BLaER1 treated with 17β-estradiol and CSF1 and Interleukin-3, amounts not matched to agents 10 nM and 100 nM (cell line): Measurements from ENCODE around the gene DNPEP.
"Not testable (repeated sequence)": the region's sequence is repeated elsewhere in the genome, so short reads cannot be mapped to it uniquely, and the experiment has no call there.

Experiments used
- H3K27ac ChIP-seq, 11 experiments: shearing (Covaris generic); formaldehyde crosslinking; 2 replicates each; pipeline ENCODE4 v1.8.1; 2022
- H3K27me3 ChIP-seq, 11 experiments: shearing (Covaris generic); formaldehyde crosslinking; 2 replicates each; pipeline ENCODE4 v1.8.1; 2022
- H3K36me3 ChIP-seq, 11 experiments: shearing (Covaris generic); formaldehyde crosslinking; 2 replicates each; pipeline ENCODE4 v1.8.1; 2022
- H3K4me1 ChIP-seq, 10 experiments: shearing (Covaris generic); formaldehyde crosslinking; 2 replicates each; pipeline ENCODE4 v1.8.1; 2022
- H3K4me2 ChIP-seq, 11 experiments: shearing (Covaris generic); formaldehyde crosslinking; 2 replicates each; pipeline ENCODE4 v1.8.1; 2022
- H3K4me3 ChIP-seq, 10 experiments: shearing (Covaris generic); formaldehyde crosslinking; 2 replicates each; pipeline ENCODE4 v1.8.1; 2022
- H3K9ac ChIP-seq, 11 experiments: shearing (Covaris generic); formaldehyde crosslinking; 2 replicates each; pipeline ENCODE4 v1.8.1; 2022
- H3K9me3 ChIP-seq, 11 experiments: shearing (Covaris generic); formaldehyde crosslinking; replicated peaks in 1 of 11; 2 replicates each; pipeline ENCODE4 v1.8.1; 2022
- H4K20me1 ChIP-seq, 11 experiments: shearing (Covaris generic); formaldehyde crosslinking; 2 replicates each; pipeline ENCODE4 v1.8.1; 2022
- Cebpa-rat ChIP-seq, 11 experiments: shearing (Covaris generic); IDR thresholded peaks; 2 replicates each; pipeline ENCODE4 v1.8.1; 2022

DNPEP gene

DNA sequence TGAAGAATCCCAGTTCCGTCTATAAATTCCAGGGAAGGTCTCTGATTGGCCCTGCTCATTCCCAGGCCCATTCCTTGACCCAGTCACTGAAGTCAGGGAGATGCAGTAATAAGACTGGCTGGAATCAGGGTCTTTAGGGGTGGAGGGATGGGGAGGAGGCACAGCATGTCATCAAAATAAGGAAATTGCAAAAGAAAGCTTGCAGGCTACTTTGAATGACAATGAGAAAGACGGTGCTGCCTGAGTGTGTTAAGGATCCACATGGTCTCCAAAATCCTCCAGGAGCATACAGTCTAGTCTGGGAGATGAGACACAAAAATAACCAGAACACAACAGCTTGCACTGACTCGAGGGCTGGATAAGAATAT lies 28.5 kb upstream of the DNPEP start:
- Histone ChIP-seq H3K4me2 (peak overlapping the region in 10 of 11 experiments; percentile 4 to 70 (median 50); a peak in 14 of 22 replicates), H3K9me3 (peaks cover 7 to 18% (median 10%) of the 10 kb centered on the region in 11 experiments; a peak in 19 of 22 replicates), H3K27me3 (no peaks in the 10 kb centered on the region), H3K36me3 (no peaks in the 10 kb centered on the region), H3K27ac (peak overlapping the region in 1 of 11 experiments; percentile 34; a peak in 1 of 22 replicates), H3K4me1 (peaks cover 16 to 47% (median 31%) of the 10 kb centered on the region in 10 experiments), H3K4me3 (no peak overlapping the region), H4K20me1 (no peaks in the 10 kb centered on the region), H3K9ac (no peak overlapping the region)
- no peak for TF ChIP-seq Cebpa-rat (IDR thresholded peaks at IDR 0.05)

DNA sequence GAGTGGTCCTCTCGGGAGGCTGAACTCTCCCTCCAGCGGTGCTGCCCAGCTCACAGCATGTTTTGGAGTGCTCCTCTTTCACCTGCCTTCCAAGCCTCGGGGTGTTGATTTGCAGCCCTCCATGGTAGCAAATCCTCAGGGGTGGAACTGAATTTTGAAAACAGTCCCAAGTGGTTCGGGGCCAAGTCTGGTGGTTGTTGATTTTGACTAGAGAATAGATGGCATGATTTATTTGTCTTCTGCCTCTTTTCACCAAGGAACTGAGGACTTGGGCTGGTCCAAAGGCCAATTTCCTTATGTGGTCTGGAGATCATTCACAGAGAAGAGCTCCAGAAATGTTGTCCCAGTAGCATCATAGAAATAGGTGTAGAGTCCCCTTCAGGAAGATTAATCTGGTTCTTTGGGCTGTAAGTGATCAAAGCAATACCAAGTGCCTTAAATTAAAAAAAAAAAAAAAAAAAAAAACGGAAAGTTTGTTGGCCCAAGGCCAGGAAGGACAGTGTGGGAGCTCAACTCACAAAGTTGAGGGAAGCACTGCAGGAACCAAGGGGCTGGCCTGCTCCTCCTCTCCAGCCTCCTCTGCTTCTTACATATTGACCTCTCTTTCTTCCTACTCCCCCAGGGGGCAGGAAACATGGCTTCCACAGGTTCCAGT lies 28.0 kb upstream of the DNPEP start:
- H3K4me1 ChIP-seq: peaks cover 16 to 47% (median 31%) of the 10 kb centered on the region in 10 experiments
- no peaks in the 10 kb centered on the region for H3K27me3 ChIP-seq
- no peaks in the 10 kb centered on the region for H4K20me1 ChIP-seq
- H3K4me3 ChIP-seq: no peak overlapping the region
- H3K9ac ChIP-seq: no peak overlapping the region
- no peak for TF ChIP-seq Cebpa-rat (IDR thresholded peaks at IDR 0.05)
- H3K9me3 ChIP-seq: peaks cover 7 to 18% (median 10%) of the 10 kb centered on the region in 11 experiments; a peak in 19 of 22 replicates
- H3K36me3 ChIP-seq: no peaks in the 10 kb centered on the region
- peak overlapping the region in 10 of 11 experiments; percentile 4 to 70 (median 50); a peak in 13 of 22 replicates for H3K4me2 ChIP-seq
- H3K27ac ChIP-seq: 0 out of 22 replicates have a peak overlapping the region, but pooled peaks of 1 of the 11 experiments have one; percentile 20

DNA sequence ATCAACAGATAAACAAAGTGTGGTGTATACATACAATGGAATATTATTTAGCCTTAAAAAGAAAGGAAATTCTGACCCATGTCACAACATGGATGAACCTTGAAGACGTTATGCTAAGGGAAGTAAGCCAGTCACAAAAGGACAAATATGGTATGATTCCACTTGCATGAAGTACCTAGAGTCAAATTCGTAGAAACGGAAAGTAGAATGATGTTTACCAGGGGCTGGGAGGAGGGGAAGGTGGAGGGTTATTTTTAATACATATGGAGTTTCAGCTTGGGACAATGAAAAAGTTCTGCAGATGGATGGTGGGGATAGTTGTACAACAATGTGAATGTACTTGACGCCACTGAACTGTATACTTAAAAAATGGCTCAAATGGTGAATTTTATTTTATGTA lies 27.1 kb upstream of the DNPEP start:
- no peak overlapping the region for H3K4me2 ChIP-seq
- H3K27me3 ChIP-seq: no peaks in the 10 kb centered on the region
- H3K9me3 ChIP-seq: peaks cover 7 to 18% (median 10%) of the 10 kb centered on the region in 11 experiments; a peak in 19 of 22 replicates
- no peaks in the 10 kb centered on the region for H3K36me3 ChIP-seq
- no peak for TF ChIP-seq Cebpa-rat (IDR thresholded peaks at IDR 0.05)
- H3K4me3 ChIP-seq: no peak overlapping the region
- H3K9ac ChIP-seq: no peak overlapping the region
- no peak overlapping the region for H3K27ac ChIP-seq
- H4K20me1 ChIP-seq: no peaks in the 10 kb centered on the region
- peaks cover 11 to 39% (median 30%) of the 10 kb centered on the region in 10 experiments for H3K4me1 ChIP-seq

DNA sequence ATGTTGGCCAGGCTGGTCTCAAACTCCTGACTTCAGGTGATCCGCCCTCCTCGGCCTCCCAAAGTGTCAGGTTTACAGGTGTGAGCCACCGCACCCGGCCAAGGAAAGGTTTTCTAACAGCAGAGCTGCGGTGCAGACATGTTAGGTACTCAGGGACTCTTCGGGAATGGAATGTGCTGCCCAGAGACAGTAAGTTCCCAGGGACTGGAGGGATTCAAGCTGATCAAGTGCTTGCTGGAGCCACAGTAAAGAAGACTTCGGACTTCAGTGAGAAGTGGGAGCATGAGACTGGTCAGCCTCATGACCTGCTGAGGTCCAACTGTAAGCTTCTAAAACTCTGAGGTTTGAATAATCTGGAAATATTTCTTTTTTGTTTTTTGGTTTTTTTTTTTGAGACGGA lies 22.7 kb upstream of the DNPEP start:
- Histone ChIP-seq H3K27me3 (no peaks in the 10 kb centered on the region), H3K4me1 (peaks cover 0 to 5% (median 0%) of the 10 kb centered on the region in 10 experiments; a peak in 2 of 20 replicates), H3K9ac (no peak overlapping the region), H4K20me1 (no peaks in the 10 kb centered on the region), H3K4me3 (no peak overlapping the region), H3K4me2 (no peak overlapping the region), H3K9me3 (peaks cover 7 to 18% (median 10%) of the 10 kb centered on the region in 11 experiments; a peak in 19 of 22 replicates), H3K36me3 (no peaks in the 10 kb centered on the region), H3K27ac (no peak overlapping the region)
- no peak for TF ChIP-seq Cebpa-rat (IDR thresholded peaks at IDR 0.05)

DNA sequence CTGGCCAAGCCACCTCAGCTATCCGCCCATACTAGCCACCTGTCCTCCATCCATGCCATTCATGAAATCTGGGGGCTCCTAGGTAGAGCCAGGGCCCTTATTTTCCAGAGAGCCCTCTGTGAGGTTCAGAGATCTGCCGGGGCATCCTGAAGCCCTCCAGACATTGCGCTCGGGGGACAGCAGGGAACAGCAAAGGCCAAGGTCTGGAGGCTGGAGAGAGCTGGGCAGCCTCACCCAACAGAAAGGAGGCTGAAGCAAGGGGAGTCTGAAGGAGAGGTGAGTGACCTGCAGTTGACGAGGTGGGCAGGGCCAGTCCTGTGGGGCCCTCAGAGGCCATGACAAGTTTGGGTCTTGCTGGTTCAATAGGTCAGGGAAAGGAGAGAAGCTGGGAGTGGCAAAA lies 21.9 kb upstream of the DNPEP start:
- Histone ChIP-seq H4K20me1 (no peaks in the 10 kb centered on the region), H3K27me3 (no peaks in the 10 kb centered on the region), H3K27ac (no peak overlapping the region), H3K9me3 (peaks cover 7 to 18% (median 10%) of the 10 kb centered on the region in 11 experiments; a peak in 19 of 22 replicates), H3K4me3 (no peak overlapping the region), H3K4me2 (no peak overlapping the region), H3K36me3 (no peaks in the 10 kb centered on the region), H3K9ac (no peak overlapping the region), H3K4me1 (peaks cover 0 to 5% (median 0%) of the 10 kb centered on the region in 10 experiments; a peak in 1 of 20 replicates)
- no peak for TF ChIP-seq Cebpa-rat (IDR thresholded peaks at IDR 0.05)

DNA sequence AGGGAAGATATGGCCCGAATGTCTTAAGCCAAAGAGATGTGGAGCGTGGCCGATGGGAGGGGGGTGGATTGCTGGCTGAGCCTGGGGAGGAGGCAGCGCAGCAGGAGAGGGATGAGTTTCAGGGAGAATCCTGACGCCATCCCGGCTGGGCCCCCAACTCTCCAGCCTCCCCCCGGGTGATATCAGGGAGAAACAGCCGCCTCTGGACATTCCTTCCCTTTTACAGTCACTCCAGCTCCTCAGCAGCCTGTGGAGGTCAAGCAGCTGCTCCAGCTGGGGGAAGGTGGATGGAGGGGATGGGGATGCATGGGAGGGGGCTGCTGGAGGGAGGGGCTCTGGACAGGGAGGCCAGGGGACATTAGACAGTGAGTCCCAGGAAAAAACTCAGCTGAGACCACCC lies 20.9 kb upstream of the DNPEP start:
- no peak for TF ChIP-seq Cebpa-rat (IDR thresholded peaks at IDR 0.05)
- no peak overlapping the region for H3K27ac ChIP-seq
- no peak overlapping the region for H3K4me3 ChIP-seq
- H3K27me3 ChIP-seq: no peaks in the 10 kb centered on the region
- no peak overlapping the region for H3K9ac ChIP-seq
- no peaks in the 10 kb centered on the region for H4K20me1 ChIP-seq
- no peak overlapping the region for H3K4me2 ChIP-seq
- H3K9me3 ChIP-seq: peaks cover 7 to 18% (median 10%) of the 10 kb centered on the region in 11 experiments; a peak in 19 of 22 replicates
- H3K4me1 ChIP-seq: peaks cover 0 to 5% (median 0%) of the 10 kb centered on the region in 10 experiments; a peak in 1 of 20 replicates
- H3K36me3 ChIP-seq: no peaks in the 10 kb centered on the region

DNA sequence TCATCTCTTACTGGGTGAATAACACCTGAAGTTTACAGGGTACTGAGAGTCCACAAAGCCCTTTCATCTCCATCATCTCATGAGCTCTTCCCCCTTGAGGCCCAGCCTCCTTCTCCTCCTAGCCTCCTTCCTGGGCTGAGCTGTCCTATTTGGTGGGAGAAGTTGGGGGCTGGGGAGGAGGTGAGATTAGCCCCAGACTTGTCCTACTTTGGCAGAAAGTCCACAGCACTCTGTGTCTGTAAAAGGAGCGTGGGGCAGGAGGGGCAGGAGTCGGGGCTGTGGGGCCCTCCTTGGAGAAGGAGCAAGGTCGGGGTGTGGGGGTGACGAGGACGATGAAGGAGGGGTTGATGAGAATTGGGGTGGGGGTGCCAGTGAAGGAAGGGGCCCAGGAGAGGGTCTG lies 20.5 kb upstream of the DNPEP start:
- H3K27ac ChIP-seq: no peak overlapping the region
- H3K4me1 ChIP-seq: peaks cover 0 to 5% (median 0%) of the 10 kb centered on the region in 10 experiments; a peak in 1 of 20 replicates
- no peaks in the 10 kb centered on the region for H4K20me1 ChIP-seq
- no peaks in the 10 kb centered on the region for H3K27me3 ChIP-seq
- H3K36me3 ChIP-seq: no peaks in the 10 kb centered on the region
- TF ChIP-seq Cebpa-rat (IDR thresholded peaks at IDR 0.05): no peak
- no peak overlapping the region for H3K4me3 ChIP-seq
- H3K9me3 ChIP-seq: peaks cover 7 to 16% (median 10%) of the 10 kb centered on the region in 11 experiments; a peak in 19 of 22 replicates
- H3K4me2 ChIP-seq: no peak overlapping the region
- H3K9ac ChIP-seq: no peak overlapping the region

DNA sequence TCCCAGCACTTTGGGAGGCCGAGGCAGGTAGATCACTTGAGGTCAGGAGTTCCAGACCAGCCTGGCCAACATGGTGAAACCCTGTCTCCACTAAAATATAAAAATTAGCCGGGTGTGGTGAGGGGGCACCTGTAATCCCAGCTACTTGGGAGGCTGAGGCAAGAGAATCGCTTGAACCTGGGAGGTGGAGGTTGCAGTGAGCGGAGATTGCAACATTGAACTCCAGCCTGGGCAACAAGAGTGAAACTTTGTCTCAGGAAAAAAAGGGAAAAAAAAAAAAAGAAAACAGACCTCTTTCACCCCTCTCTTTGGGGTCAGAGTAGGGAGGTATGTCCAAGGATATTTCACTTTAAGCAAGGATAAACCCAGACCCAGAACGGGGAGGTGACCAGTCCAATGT lies 19.6 kb upstream of the DNPEP start:
- not testable (repeated sequence) for H3K27me3 ChIP-seq, H3K4me3 ChIP-seq, H3K4me2 ChIP-seq, H4K20me1 ChIP-seq, H3K9me3 ChIP-seq, H3K27ac ChIP-seq, H3K36me3 ChIP-seq, H3K9ac ChIP-seq
- peaks cover 0 to 12% (median 0%) of the 10 kb centered on the region in 10 experiments; a peak in 6 of 20 replicates for H3K4me1 ChIP-seq

DNA sequence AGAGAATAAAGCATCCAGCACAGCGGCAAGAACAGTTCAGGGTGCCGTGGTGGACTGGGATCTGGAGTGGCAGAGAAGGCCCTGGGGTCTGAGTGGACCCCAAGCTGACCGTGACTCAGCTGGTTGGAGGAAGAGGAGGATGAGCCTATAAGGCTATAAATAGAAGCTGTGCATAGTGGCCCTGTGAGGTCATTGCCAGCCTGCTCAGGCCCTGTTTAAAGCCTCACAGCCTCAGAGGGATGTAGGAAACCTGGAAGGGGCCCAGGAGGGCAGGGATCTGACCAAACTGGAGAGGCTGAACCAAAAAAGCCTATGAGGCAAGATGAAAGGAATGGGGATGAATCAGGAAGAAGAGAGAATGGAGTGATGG lies 19.1 kb upstream of the DNPEP start:
- peaks cover 0 to 17% (median 2%) of the 10 kb centered on the region in 10 experiments; a peak in 8 of 20 replicates for H3K4me1 ChIP-seq
- H3K9me3 ChIP-seq: peaks cover 0 to 4% (median 3%) of the 10 kb centered on the region in 11 experiments; a peak in 7 of 22 replicates
- no peaks in the 10 kb centered on the region for H3K27me3 ChIP-seq
- no peak for TF ChIP-seq Cebpa-rat (IDR thresholded peaks at IDR 0.05)
- no peak overlapping the region for H3K4me3 ChIP-seq
- H3K9ac ChIP-seq: no peak overlapping the region; a peak in 1 of 22 replicates
- peak overlapping the region in 1 of 11 experiments; percentile 23; a peak in 2 of 22 replicates for H3K4me2 ChIP-seq
- no peak overlapping the region for H3K27ac ChIP-seq
- H3K36me3 ChIP-seq: no peaks in the 10 kb centered on the region
- H4K20me1 ChIP-seq: no peaks in the 10 kb centered on the region
